ENCODE measurements around the gene MIEF1.
A peak's percentile ranks its signal among the peaks of the same experiment; 100 is the strongest.

Gene MIEF1

DNA sequence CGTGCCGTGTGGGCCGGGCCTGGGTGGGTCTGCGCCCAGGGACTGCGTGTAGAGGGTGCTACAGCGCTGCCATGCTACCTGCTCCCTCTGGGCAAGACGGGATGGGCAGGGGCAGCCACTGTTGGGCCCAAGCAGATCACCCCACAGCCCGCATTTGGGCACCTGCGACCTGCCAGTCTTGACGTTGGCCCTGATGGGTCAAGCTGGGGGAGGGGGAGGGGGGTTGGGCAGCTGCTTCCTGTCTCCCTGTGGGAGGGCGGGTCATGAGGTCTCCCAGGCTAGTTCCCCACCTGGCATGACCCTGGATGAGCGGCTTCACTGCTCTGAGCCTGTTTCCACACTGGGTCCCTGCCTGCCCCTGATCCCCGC lies 33.3 kb downstream of the MIEF1 start:
- no peak for ATAC-seq (ENCODE audit: low read depth)
- TF ChIP-seq, protein P1, sequence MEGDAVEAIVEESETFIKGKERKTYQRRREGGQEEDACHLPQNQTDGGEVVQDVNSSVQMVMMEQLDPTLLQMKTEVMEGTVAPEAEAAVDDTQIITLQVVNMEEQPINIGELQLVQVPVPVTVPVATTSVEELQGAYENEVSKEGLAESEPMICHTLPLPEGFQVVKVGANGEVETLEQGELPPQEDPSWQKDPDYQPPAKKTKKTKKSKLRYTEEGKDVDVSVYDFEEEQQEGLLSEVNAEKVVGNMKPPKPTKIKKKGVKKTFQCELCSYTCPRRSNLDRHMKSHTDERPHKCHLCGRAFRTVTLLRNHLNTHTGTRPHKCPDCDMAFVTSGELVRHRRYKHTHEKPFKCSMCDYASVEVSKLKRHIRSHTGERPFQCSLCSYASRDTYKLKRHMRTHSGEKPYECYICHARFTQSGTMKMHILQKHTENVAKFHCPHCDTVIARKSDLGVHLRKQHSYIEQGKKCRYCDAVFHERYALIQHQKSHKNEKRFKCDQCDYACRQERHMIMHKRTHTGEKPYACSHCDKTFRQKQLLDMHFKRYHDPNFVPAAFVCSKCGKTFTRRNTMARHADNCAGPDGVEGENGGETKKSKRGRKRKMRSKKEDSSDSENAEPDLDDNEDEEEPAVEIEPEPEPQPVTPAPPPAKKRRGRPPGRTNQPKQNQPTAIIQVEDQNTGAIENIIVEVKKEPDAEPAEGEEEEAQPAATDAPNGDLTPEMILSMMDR (IDR thresholded peaks at IDR 0.05; ENCODE audit: poor library complexity, severe bottlenecking), result no peak
- Histone ChIP-seq H3K27me3 (ENCODE audit: insufficient read depth, poor library complexity, severe bottlenecking) (no peaks in the 10 kb centered on the region), H3K27ac (ENCODE audit: poor library complexity, severe bottlenecking) (no peak overlapping the region), H3K4me3 (ENCODE audit: severe bottlenecking) (no peak overlapping the region), H3K9me3 (ENCODE audit: severe bottlenecking) (no peaks in the 10 kb centered on the region), H3K36me3 (ENCODE audit: low read depth) (peaks cover 15% of the 10 kb centered on the region), H3K4me1 (ENCODE audit: insufficient read depth, poor library complexity, severe bottlenecking) (peaks cover 3% of the 10 kb centered on the region)
- no peak for DNase-seq (ENCODE audit: low spot score)

DNA sequence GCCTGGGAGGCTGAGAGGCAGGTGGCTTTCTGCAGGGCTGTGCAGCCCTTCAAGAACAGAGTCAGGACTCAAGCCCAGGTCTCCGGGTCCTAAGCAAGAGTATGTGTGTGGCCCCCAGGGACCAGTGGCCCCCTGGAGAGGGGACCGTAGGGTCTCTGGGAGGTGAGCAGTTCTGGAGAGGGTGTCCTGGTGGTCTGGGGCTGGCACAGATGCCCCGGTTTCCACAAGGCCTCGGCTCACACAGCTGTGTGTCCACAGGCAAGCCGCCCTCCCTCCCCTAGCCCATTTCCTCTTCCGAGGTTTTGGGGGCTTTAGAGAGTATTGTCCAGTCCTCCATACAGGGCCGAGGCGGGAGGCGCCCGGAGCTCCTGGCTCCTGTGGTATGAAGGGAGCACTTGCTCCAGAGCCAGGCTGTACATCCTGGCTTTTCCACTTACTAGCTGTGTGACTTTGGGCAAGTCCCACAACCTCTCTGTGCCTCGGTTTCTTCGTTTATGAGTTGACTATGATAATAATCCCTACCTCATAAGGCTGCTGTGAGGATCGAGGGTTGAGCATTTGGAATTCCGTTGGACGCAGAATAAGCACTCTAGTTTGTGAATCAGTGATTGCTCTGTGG lies 33.9 kb downstream of the MIEF1 start:
- ATAC-seq (ENCODE audit: low read depth) (no peak), DNase-seq (ENCODE audit: low spot score) (no peak)
- Histone ChIP-seq H3K27me3 (ENCODE audit: insufficient read depth, poor library complexity, severe bottlenecking) (no peaks in the 10 kb centered on the region), H3K4me1 (ENCODE audit: insufficient read depth, poor library complexity, severe bottlenecking) (peaks cover 3% of the 10 kb centered on the region), H3K9me3 (ENCODE audit: severe bottlenecking) (no peaks in the 10 kb centered on the region), H3K4me3 (ENCODE audit: severe bottlenecking) (no peak overlapping the region), H3K27ac (ENCODE audit: poor library complexity, severe bottlenecking) (no peak overlapping the region), H3K36me3 (ENCODE audit: low read depth) (peaks cover 9% of the 10 kb centered on the region)
- TF ChIP-seq, protein P1 (IDR thresholded peaks at IDR 0.05; ENCODE audit: poor library complexity, severe bottlenecking), result no peak

DNA sequence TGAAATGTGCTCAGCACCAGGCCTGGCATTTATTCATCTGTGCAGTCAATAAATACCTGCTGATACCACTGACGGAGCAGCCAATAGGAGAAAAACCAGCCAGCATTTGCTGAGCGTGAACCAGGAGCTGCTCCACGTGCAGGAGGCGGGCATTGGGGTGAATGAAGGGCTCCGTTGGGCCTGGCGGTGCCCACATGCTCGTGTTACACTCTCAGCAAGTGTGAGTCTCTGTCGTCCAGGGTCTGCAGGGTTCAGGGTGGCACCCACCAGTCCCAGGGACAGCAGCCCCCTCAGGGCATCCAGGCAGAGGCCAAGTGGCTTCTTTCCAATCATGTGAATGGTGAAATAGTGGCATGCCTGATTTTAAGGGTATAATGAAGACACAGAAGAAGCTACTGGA lies 34.6 kb downstream of the MIEF1 start:
- Histone ChIP-seq H3K4me1 (ENCODE audit: insufficient read depth, poor library complexity, severe bottlenecking) (peaks cover 3% of the 10 kb centered on the region), H3K4me3 (ENCODE audit: severe bottlenecking) (no peak overlapping the region), H3K27me3 (ENCODE audit: insufficient read depth, poor library complexity, severe bottlenecking) (no peaks in the 10 kb centered on the region), H3K36me3 (ENCODE audit: low read depth) (peaks cover 1% of the 10 kb centered on the region; the same call in 1 of the 2 replicates), H3K27ac (ENCODE audit: poor library complexity, severe bottlenecking) (no peak overlapping the region), H3K9me3 (ENCODE audit: severe bottlenecking) (no peaks in the 10 kb centered on the region)
- no peak for ATAC-seq (ENCODE audit: low read depth)
- no peak for DNase-seq (ENCODE audit: low spot score)
- TF ChIP-seq, protein P1 (IDR thresholded peaks at IDR 0.05; ENCODE audit: poor library complexity, severe bottlenecking), result no peak

DNA sequence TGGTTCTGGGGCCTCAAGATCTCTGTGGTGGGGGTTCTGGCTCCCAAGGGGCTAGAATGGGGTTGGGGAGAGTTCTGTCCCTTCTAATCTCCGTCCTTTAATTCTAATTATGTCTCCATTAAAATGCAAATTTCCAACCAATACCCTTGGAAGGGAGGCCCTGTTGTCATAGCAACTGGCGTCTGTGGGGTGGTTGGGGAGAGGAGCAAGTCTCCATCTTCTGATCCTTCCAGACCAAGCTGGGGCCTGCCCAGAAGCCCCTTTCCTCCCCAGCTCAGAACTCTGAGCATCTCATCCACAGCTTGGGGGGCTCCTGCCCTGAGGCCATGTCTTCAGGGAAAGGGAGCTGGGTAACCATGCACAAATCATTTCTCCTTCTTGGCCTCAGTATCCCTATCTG lies 35.9 kb downstream of the MIEF1 start:
- peaks cover 2% of the 10 kb centered on the region for H3K4me1 ChIP-seq (ENCODE audit: insufficient read depth, poor library complexity, severe bottlenecking)
- DNase-seq (ENCODE audit: low spot score) (no peak), ATAC-seq (ENCODE audit: low read depth) (no peak)
- TF ChIP-seq, protein P1 (IDR thresholded peaks at IDR 0.05; ENCODE audit: poor library complexity, severe bottlenecking), result no peak
- H3K27me3 ChIP-seq (ENCODE audit: insufficient read depth, poor library complexity, severe bottlenecking), result no peaks in the 10 kb centered on the region
- H3K9me3 ChIP-seq (ENCODE audit: severe bottlenecking), result no peaks in the 10 kb centered on the region
- H3K36me3 ChIP-seq (ENCODE audit: low read depth), result no peaks in the 10 kb centered on the region
- no peak overlapping the region for H3K4me3 ChIP-seq (ENCODE audit: severe bottlenecking)
- H3K27ac ChIP-seq (ENCODE audit: poor library complexity, severe bottlenecking), result no peak overlapping the region

DNA sequence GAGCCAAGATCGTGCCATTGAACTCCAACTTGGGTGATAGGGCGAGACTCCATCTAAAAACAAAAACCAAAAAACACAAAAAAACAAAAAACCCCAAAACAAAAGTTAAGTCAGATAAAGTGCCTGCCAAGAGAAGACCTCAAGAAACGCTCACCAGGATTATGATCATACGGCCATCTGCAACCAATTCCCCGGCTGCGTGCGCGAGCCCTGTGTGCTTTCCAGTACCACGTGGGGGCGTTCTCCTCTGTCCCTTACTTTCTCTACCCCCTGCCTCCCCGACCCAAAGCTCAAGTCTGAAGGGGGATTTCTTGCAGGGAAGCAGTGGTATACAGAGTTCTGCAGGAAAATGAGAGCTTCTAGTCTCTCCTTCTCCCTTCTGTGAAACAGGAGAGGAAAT lies 41.0 kb downstream of the MIEF1 start:
- no peak overlapping the region for H3K4me3 ChIP-seq (ENCODE audit: severe bottlenecking)
- no peak for DNase-seq (ENCODE audit: low spot score)
- H3K4me1 ChIP-seq (ENCODE audit: insufficient read depth, poor library complexity, severe bottlenecking), result no peaks in the 10 kb centered on the region
- TF ChIP-seq, protein P1 (IDR thresholded peaks at IDR 0.05; ENCODE audit: poor library complexity, severe bottlenecking), result peak; percentile 45
- no peaks in the 10 kb centered on the region for H3K9me3 ChIP-seq (ENCODE audit: severe bottlenecking)
- 0 out of 3 replicates have a peak, but pooled peaks have one; percentile 31 for ATAC-seq (ENCODE audit: low read depth)
- no peak overlapping the region for H3K27ac ChIP-seq (ENCODE audit: poor library complexity, severe bottlenecking)
- no peaks in the 10 kb centered on the region for H3K27me3 ChIP-seq (ENCODE audit: insufficient read depth, poor library complexity, severe bottlenecking)
- H3K36me3 ChIP-seq (ENCODE audit: low read depth), result no peaks in the 10 kb centered on the region
